ENCODE data around the gene ARMC8. TPM values are rescaled to one million over a fixed set of nuclear protein-coding genes. Genes with fewer than 3 reads are reported as not detected.

The ARMC8 gene
- total RNA-seq, 1 donor from 2014 or later, result 34.0 TPM

- intact Hi-C loops (cut with micrococcal nuclease), result no loop called here
- ATAC-seq (no peak), DNase-seq (no peak)
Observed at GRCh38 chr3:138284957-138285477, 97.9 kb downstream of the ARMC8 start.

- no peak for DNase-seq
- ATAC-seq, result no peak
- intact Hi-C loops (cut with micrococcal nuclease), result no loop called here
Observed at GRCh38 chr3:138289260-138289659, 102.2 kb downstream of the ARMC8 start.

GRCh38 chr3:138289701-138290100 is 102.6 kb downstream of the ARMC8 start:
- DNase-seq (no peak), ATAC-seq (no peak)
- intact Hi-C loops (cut with micrococcal nuclease), result no loop called here

GRCh38 chr3:138296639-138297038 is 109.5 kb downstream of the ARMC8 start:
- DNase-seq, result no peak
- intact Hi-C loops (cut with micrococcal nuclease), result no loop called here
- no peak for ATAC-seq

- intact Hi-C loops (cut with micrococcal nuclease), result no loop called here
- ATAC-seq (no peak), DNase-seq (no peak)
Observed at GRCh38 chr3:138297059-138297607, 110.0 kb downstream of the ARMC8 start.

GRCh38 chr3:138297876-138298275 is 110.8 kb downstream of the ARMC8 start:
- DNase-seq (no peak), ATAC-seq (no peak)
- intact Hi-C loops (cut with micrococcal nuclease), result no loop called here

- intact Hi-C loops (cut with micrococcal nuclease), result no loop called here
- DNase-seq (no peak), ATAC-seq (no peak)
Observed at GRCh38 chr3:138300647-138301046, 113.5 kb downstream of the ARMC8 start.

GRCh38 chr3:138303474-138303873 is 116.4 kb downstream of the ARMC8 start:
- intact Hi-C loops (cut with micrococcal nuclease), result no loop called here
- no peak for ATAC-seq
- DNase-seq, result no peak

- intact Hi-C loops (cut with micrococcal nuclease), result no loop called here
- ATAC-seq (no peak), DNase-seq (no peak)
Observed at GRCh38 chr3:138307899-138308298, 120.8 kb downstream of the ARMC8 start.

- no peak for ATAC-seq
- DNase-seq, result no peak
- intact Hi-C loops (cut with micrococcal nuclease), result no loop called here
Observed at GRCh38 chr3:138308783-138309182, 121.7 kb downstream of the ARMC8 start.

GRCh38 chr3:138310494-138310893 is 123.4 kb downstream of the ARMC8 start:
- ATAC-seq (no peak), DNase-seq (no peak)
- intact Hi-C loops (cut with micrococcal nuclease), result no loop called here

GRCh38 chr3:138314751-138315150 is 127.7 kb downstream of the ARMC8 start:
- intact Hi-C loops (cut with micrococcal nuclease), result no loop called here
- ATAC-seq, result no peak
- DNase-seq, result no peak

GRCh38 chr3:138317687-138318086 is 130.6 kb downstream of the ARMC8 start:
- intact Hi-C loops (cut with micrococcal nuclease), result no loop called here
- DNase-seq (no peak), ATAC-seq (no peak)

- no peak for ATAC-seq
- intact Hi-C loops (cut with micrococcal nuclease), result no loop called here
- no peak for DNase-seq
Observed at GRCh38 chr3:138323971-138324370, 136.9 kb downstream of the ARMC8 start.

- ATAC-seq, result no peak
- intact Hi-C loops (cut with micrococcal nuclease), result no loop called here
- no peak for DNase-seq
Observed at GRCh38 chr3:138325990-138326389, 138.9 kb downstream of the ARMC8 start.

GRCh38 chr3:138326866-138327595 is 139.9 kb downstream of the ARMC8 start:
- ATAC-seq, result no peak
- intact Hi-C loops (cut with micrococcal nuclease), result no loop called here
- DNase-seq, result no peak

GRCh38 chr3:138327831-138328230 is 140.7 kb downstream of the ARMC8 start:
- ATAC-seq (no peak), DNase-seq (no peak)
- intact Hi-C loops (cut with micrococcal nuclease), result no loop called here

- DNase-seq (no peak), ATAC-seq (no peak)
- intact Hi-C loops (cut with micrococcal nuclease), result no loop called here
Observed at GRCh38 chr3:138328341-138328740, 141.2 kb downstream of the ARMC8 start.

- DNase-seq, result peak; percentile 94
- intact Hi-C loops (cut with micrococcal nuclease), result no loop called here
- peak; percentile 97 for ATAC-seq
Observed at GRCh38 chr3:138329127-138329983, 142.3 kb downstream of the ARMC8 start, which contains the start of gene NME9. Gene NME9 (minus strand): TSS chr3:138329851. CDS start chr3:138329335, 516 bp downstream.

GRCh38 chr3:138329984-138330293 is 142.8 kb downstream of the ARMC8 start:
- intact Hi-C loops (cut with micrococcal nuclease), result no loop called here
- DNase-seq, result no peak
- ATAC-seq, result no peak

Measured in left ventricle myocardium superior (tissue), 1 donor.